Nephron (organoid): ENCODE measurements around the gene SERPINA4.

Experiments used
- H3K27ac Mint-ChIP-seq, 3 experiments: 2 replicates each; pipeline ENCODE4 v1.8.0; 2020; ENCODE audit warnings: mixed read lengths in 3 of 3, mild to moderate bottlenecking in 2 of 3, moderate library complexity in 1 of 3
- H3K27me3 Mint-ChIP-seq: 2 replicates; pipeline ENCODE4 v1.8.0; 2021; ENCODE audit warnings: low read depth, mild to moderate bottlenecking, moderate library complexity, mixed read lengths
- H3K36me3 Mint-ChIP-seq: 2 replicates; pipeline ENCODE4 v1.8.0; 2020; ENCODE audit warnings: low read depth, mixed read lengths
- H3K4me1 Mint-ChIP-seq: 2 replicates; pipeline ENCODE4 v1.8.0; 2020; ENCODE audit warnings: mixed read lengths
- H3K4me3 Mint-ChIP-seq, 3 experiments: 2 replicates each; pipeline ENCODE4 v1.8.0; 2020; ENCODE audit warnings: mild to moderate bottlenecking in 3 of 3, mixed read lengths in 3 of 3, moderate library complexity in 2 of 3
- H3K9me3 Mint-ChIP-seq: 2 replicates; pipeline ENCODE4 v1.8.0; 2020; ENCODE audit warnings: mixed read lengths
- TF ChIP-seq, protein P1 (sequence below), 3 experiments: fragments of 200-600 bp; sonication (generic); IDR thresholded peaks; one replicate each; pipeline ENCODE4 v1.5.0; 2021; ENCODE audit warnings: antibody characterized with exemption in 3 of 3; ENCODE audit not compliant: unreplicated experiment in 3 of 3

The SERPINA4 gene

DNA sequence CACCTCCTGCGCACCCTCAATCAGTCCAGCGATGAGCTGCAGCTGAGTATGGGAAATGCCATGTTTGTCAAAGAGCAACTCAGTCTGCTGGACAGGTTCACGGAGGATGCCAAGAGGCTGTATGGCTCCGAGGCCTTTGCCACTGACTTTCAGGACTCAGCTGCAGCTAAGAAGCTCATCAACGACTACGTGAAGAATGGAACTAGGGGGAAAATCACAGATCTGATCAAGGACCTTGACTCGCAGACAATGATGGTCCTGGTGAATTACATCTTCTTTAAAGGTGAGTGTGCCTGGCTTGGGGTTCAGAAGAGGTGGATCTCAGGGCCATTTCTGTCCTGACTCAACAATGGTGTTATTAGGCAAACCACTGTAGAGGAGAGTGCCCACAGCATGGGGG is 53.6 kb downstream of the SERPINA4 start:
- TF ChIP-seq, protein P1, sequence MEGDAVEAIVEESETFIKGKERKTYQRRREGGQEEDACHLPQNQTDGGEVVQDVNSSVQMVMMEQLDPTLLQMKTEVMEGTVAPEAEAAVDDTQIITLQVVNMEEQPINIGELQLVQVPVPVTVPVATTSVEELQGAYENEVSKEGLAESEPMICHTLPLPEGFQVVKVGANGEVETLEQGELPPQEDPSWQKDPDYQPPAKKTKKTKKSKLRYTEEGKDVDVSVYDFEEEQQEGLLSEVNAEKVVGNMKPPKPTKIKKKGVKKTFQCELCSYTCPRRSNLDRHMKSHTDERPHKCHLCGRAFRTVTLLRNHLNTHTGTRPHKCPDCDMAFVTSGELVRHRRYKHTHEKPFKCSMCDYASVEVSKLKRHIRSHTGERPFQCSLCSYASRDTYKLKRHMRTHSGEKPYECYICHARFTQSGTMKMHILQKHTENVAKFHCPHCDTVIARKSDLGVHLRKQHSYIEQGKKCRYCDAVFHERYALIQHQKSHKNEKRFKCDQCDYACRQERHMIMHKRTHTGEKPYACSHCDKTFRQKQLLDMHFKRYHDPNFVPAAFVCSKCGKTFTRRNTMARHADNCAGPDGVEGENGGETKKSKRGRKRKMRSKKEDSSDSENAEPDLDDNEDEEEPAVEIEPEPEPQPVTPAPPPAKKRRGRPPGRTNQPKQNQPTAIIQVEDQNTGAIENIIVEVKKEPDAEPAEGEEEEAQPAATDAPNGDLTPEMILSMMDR (IDR thresholded peaks at IDR 0.05; ENCODE audit: unreplicated experiment in 3 of 3), result no peak
- Mint-ChIP-seq H3K27ac (no peak overlapping the region), H3K4me3 (no peak overlapping the region), H3K9me3 (peaks cover 28% of the 10 kb centered on the region), H3K4me1 (no peaks in the 10 kb centered on the region), H3K36me3 (peaks cover 6% of the 10 kb centered on the region), H3K27me3 (no peaks in the 10 kb centered on the region)

DNA sequence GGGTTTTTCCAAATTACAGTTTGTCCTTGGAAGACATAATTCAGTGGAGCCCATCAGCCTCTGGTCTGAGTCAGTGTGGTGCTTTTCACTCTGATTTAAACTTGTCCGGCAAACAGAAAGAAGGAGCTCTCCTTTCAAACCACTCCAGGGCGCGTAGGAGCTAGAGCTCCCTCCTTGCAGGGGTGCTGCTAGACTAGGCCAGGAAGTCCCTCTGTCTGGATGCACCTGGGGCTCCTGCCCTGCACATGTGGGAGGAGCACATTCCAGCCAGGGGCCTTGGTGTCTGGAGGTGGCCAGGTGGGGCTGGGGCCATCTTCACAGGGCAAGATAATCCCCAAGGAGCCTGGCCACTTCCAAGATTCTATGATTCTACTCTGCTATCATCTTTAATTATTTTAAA is 54.0 kb downstream of the SERPINA4 start:
- TF ChIP-seq, protein P1 (IDR thresholded peaks at IDR 0.05; ENCODE audit: unreplicated experiment in 3 of 3), result no peak
- H3K9me3 Mint-ChIP-seq, result peaks cover 31% of the 10 kb centered on the region
- H3K27me3 Mint-ChIP-seq, result no peaks in the 10 kb centered on the region
- H3K4me1 Mint-ChIP-seq, result no peaks in the 10 kb centered on the region
- no peak overlapping the region for H3K4me3 Mint-ChIP-seq
- H3K36me3 Mint-ChIP-seq, result peaks cover 6% of the 10 kb centered on the region
- H3K27ac Mint-ChIP-seq, result no peak overlapping the region

DNA sequence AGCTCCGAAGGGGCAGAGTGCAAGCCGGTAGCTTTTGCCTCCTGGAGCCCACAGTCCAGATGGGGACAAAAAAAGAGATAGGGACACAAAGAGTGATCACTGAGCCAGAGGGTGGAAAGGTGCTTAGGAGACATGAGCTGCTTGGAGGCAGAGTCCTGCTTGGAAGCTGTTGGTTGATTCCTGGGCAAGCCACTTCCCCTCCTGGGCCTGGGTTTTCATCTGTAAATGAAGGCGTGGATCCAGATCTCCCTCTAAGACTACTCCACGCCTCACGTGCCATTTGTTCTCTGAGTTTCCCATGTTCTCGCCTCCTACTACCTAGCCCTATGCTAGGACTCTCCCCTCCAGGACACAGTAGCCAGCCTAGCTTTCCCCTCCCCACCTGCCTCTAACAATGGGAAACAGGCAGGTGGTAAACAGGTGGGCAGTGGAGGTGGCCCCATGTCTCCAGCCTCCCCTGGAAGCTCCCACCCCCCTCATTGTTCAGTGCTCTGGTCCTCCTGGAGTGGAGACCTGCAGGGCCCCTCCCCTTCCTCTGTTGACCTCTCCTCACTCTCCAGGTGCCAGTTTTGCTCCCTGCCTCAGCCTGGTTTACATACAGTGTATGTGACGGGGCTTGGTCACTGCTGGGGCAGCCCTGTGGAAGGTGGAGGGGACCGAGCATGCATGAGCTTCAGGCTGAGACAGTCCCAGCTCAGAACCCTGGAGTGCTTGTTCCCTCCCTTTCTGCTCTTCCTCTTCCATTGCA is 54.8 kb downstream of the SERPINA4 start:
- peaks cover 33% of the 10 kb centered on the region for H3K9me3 Mint-ChIP-seq
- no peaks in the 10 kb centered on the region for H3K4me1 Mint-ChIP-seq
- TF ChIP-seq, protein P1 (IDR thresholded peaks at IDR 0.05; ENCODE audit: unreplicated experiment in 3 of 3), result no peak
- peaks cover 6% of the 10 kb centered on the region for H3K36me3 Mint-ChIP-seq
- H3K27me3 Mint-ChIP-seq, result no peaks in the 10 kb centered on the region
- no peak overlapping the region for H3K27ac Mint-ChIP-seq
- H3K4me3 Mint-ChIP-seq, result no peak overlapping the region

DNA sequence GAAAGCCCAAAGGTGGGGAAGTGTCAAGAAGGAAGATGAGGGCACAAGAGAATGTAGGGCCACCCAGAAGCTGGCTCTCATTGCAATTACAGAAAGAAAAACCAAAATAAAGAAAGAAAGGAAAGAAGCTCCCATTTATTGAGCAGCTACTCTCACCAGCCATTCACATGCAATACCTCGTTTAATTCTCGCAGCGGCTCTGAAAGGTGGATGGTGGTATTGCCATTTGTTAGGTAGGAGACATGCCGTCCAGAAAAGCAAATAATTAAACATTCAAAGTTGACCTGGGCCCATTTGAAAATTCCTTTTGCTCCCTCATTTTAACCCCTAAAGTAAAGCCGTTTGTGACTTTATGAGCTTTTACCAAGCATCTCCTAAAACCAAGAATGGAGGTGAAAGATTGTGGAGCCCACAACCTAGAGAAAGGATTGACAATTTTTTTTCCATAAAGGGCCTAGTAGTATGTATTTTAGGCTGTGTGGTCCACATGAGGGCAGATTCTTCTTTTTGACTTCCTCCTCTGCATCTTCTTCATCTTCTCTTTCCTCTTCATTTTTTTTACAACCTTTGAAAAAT is 56.2 kb downstream of the SERPINA4 start:
- peaks cover 5% of the 10 kb centered on the region for H3K27me3 Mint-ChIP-seq
- no peak overlapping the region for H3K4me3 Mint-ChIP-seq
- H3K4me1 Mint-ChIP-seq, result no peaks in the 10 kb centered on the region
- no peak overlapping the region for H3K27ac Mint-ChIP-seq
- TF ChIP-seq, protein P1 (IDR thresholded peaks at IDR 0.05; ENCODE audit: unreplicated experiment in 3 of 3), result no peak
- H3K9me3 Mint-ChIP-seq, result peaks cover 33% of the 10 kb centered on the region
- peaks cover 6% of the 10 kb centered on the region for H3K36me3 Mint-ChIP-seq

DNA sequence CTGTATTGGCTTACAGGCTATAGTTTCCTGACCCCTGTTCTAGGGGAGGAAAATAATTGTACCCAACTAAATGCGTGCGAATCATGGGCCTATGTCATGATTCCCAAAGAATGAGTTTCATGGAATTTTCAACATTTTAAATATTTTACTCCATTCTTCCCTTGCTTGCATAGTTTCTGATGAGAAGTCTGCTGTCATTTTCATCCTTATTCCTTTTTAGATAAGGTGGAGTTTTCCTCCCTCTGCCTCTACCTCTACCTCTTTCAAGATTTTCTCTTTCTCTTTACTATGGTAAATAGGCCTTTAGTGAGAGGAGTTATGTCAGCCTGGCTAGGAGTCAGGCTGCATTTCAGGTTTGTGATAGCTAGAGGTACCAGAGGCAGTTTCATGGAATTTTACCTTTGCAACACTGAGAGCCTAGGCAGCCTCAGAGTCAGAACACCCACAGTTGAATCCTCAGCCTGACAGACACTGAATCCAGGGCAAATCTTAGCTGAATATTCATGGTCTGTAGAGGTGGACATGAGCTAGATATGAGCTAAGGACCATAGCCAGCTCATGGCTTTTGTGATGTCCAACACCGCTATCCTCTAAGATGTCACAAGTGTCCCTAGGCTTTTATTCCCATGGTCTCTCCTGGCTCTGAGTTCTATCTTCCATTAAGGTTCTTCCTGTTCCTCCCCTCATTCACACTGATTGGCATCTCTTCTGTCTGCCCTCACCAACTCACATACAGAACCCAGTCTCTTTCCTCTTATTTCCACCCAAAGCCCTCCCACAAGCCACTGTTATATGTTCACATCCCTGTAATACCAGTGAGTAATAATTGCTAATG is 57.0 kb downstream of the SERPINA4 start:
- Mint-ChIP-seq H3K36me3 (peaks cover 6% of the 10 kb centered on the region), H3K4me1 (no peaks in the 10 kb centered on the region), H3K4me3 (no peak overlapping the region), H3K27ac (no peak overlapping the region), H3K27me3 (peaks cover 5% of the 10 kb centered on the region), H3K9me3 (peaks cover 33% of the 10 kb centered on the region)
- TF ChIP-seq, protein P1 (IDR thresholded peaks at IDR 0.05; ENCODE audit: unreplicated experiment in 3 of 3), result no peak
